GM15510 (cell line): Measurements from ENCODE around the gene TREML2.

Experiments
- POLR2A ChIP-seq: IDR thresholded peaks from 3 replicates; pipeline ENCODE4 v1.6.1; 2011; ENCODE audit warnings: borderline replicate concordance; ENCODE audit not compliant: insufficient read length; ENCODE audit errors: extremely low read depth

TREML2 gene

GRCh38 chr6:41153451-41153850, 47.5 kb downstream of the TREML2 start:
- no peak for TF ChIP-seq POLR2A

DNA sequence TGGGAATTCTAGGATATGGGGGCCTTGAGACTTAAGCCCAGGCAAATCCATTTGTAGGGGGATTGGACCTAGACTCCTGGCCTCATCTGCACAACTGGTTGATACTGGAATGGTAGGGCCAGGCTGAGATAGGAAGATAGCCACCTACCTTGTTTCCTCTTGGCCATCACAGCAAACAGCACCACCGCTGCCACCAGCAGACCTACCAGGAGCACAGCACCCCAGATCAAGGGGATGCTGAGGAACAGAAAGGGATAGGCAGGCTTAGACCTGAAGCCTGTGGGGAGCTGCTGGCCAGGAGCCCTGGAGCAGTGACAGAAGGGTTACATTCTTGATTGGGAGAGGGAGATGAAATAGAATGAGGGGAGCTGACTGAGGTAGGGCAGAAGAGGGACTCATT, 50.3 kb downstream of the TREML2 start:
- TF ChIP-seq POLR2A = no peak

- TF ChIP-seq POLR2A = no peak
These were observed 53.0 kb downstream of the TREML2 start for GRCh38 chr6:41147917-41148316.
